ENCODE results near the gene HIRA.
"Not testable (repeated sequence)": the region's sequence is repeated elsewhere in the genome, so short reads cannot be mapped to it uniquely, and the experiment has no call there.

The HIRA gene

GRCh38 chr22:19442166-19442565, 10.6 kb upstream of the HIRA start:
- no peak for DNase-seq

GRCh38 chr22:19440411-19441195, 9.1 kb upstream of the HIRA start:
- DNase-seq, result no peak

GRCh38 chr22:19438298-19438697, 6.8 kb upstream of the HIRA start:
- DNase-seq, result no peak

GRCh38 chr22:19436444-19437161, 5.1 kb upstream of the HIRA start:
- DNase-seq, result not testable (repeated sequence)

GRCh38 chr22:19434829-19435580, 3.5 kb upstream of the HIRA start:
- no peak for DNase-seq

GRCh38 chr22:19434401-19434800, 2.9 kb upstream of the HIRA start:
- no peak for DNase-seq

GRCh38 chr22:19432133-19432851, 759 bp upstream of the HIRA start, which contains the start of gene MRPL40:
MRPL40 (plus strand) TSS chr22:19432545; CDS start chr22:19432555, 10 bp downstream.
- peak; percentile 66 to 96 (median 78) for DNase-seq

GRCh38 chr22:19430890-19431541, 517 bp downstream of the HIRA start:
- DNase-seq, result peak in 3 of 5 experiments; percentile 9 to 40 (median 18)

- DNase-seq, result peak in 3 of 5 experiments; percentile 27 to 89 (median 37)
Measured at GRCh38 chr22:19429950-19430889, 1.3 kb downstream of the HIRA start.

GRCh38 chr22:19424186-19424500, 7.4 kb downstream of the HIRA start:
- no peak for DNase-seq

- DNase-seq, result peak in 1 of 5 experiments; percentile 36
Measured at GRCh38 chr22:19422440-19423301, 8.9 kb downstream of the HIRA start.

GRCh38 chr22:19420321-19420720, 11.2 kb downstream of the HIRA start:
- DNase-seq, result no peak

- peak in 4 of 5 experiments; percentile 9 to 98 (median 55) for DNase-seq
Measured at GRCh38 chr22:19419464-19420178, 11.9 kb downstream of the HIRA start.

- DNase-seq, result peak in 1 of 5 experiments; percentile 13
Measured at GRCh38 chr22:19419086-19419463, 12.5 kb downstream of the HIRA start.

GRCh38 chr22:19412923-19413322, 18.6 kb downstream of the HIRA start:
- DNase-seq, result no peak

GRCh38 chr22:19412478-19412877, 19.1 kb downstream of the HIRA start:
- no peak for DNase-seq

GRCh38 chr22:19411690-19412045, 19.9 kb downstream of the HIRA start:
- DNase-seq, result no peak

- no peak for DNase-seq
Measured at GRCh38 chr22:19410941-19411689, 20.4 kb downstream of the HIRA start.
